Measurements from ENCODE around the gene RSPH10B2. TPM values are rescaled to one million over a fixed set of nuclear protein-coding genes. Genes with fewer than 3 reads are reported as not detected.
"Not testable (repeated sequence)": the region's sequence is repeated elsewhere in the genome, so short reads cannot be mapped to it uniquely, and the experiment has no call there.

Gene RSPH10B2
- total RNA-seq, 3 donors from 2014 or later = 0.13 to 0.54 (median 0.35) TPM

DNA sequence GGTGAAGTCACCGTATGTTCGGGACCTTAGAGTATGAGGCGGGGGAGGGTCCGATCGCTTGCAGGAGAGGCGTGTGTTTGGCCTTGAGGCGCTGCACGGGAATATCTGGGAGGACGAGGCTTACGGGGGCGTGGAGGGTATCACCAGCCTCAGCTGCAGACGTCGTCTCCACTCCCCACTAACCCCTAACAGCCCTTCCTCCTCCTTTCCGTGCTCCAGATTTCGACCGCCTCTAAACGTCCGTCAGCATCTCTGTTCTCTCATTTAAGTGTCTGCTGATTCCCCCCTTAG is 23.6 kb upstream of the RSPH10B2 start:
- H3K4me3 Mint-ChIP-seq = peak overlapping the region; percentile 93
- H3K27me3 Mint-ChIP-seq (ENCODE audit: low read depth) = no peaks in the 10 kb centered on the region
- H3K9me3 Mint-ChIP-seq = no peaks in the 10 kb centered on the region
- no peak for ATAC-seq
- H3K4me1 Mint-ChIP-seq (ENCODE audit: low read depth) = peaks cover 26% of the 10 kb centered on the region
- DNase-seq = no peak
- peaks cover 24% of the 10 kb centered on the region for H3K36me3 Mint-ChIP-seq (ENCODE audit: insufficient read depth)

DNA sequence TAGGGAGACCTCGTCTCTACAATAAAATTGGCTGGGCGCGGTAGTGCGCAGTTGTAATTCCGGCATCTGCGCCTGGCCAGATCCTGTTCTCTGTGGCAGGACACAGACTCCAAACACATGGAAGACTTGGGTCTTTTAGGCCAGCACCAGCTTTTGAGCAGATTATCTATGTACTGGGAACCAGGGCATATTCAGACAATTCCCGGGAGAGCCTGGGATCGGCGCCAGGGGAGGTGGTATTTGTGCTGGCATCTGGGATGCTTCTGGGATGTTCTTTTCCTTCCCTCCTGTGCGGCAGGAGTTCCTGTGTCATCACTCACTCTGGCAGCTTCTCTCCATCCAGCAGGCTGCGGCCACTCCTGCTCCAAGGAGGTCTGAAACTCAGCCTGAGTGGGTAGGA is 15.5 kb upstream of the RSPH10B2 start:
- not testable (repeated sequence) for DNase-seq; H3K4me1 Mint-ChIP-seq (ENCODE audit: low read depth); H3K27me3 Mint-ChIP-seq (ENCODE audit: low read depth); H3K9me3 Mint-ChIP-seq; ATAC-seq; H3K4me3 Mint-ChIP-seq
- H3K36me3 Mint-ChIP-seq (ENCODE audit: insufficient read depth) = peaks cover 29% of the 10 kb centered on the region

DNA sequence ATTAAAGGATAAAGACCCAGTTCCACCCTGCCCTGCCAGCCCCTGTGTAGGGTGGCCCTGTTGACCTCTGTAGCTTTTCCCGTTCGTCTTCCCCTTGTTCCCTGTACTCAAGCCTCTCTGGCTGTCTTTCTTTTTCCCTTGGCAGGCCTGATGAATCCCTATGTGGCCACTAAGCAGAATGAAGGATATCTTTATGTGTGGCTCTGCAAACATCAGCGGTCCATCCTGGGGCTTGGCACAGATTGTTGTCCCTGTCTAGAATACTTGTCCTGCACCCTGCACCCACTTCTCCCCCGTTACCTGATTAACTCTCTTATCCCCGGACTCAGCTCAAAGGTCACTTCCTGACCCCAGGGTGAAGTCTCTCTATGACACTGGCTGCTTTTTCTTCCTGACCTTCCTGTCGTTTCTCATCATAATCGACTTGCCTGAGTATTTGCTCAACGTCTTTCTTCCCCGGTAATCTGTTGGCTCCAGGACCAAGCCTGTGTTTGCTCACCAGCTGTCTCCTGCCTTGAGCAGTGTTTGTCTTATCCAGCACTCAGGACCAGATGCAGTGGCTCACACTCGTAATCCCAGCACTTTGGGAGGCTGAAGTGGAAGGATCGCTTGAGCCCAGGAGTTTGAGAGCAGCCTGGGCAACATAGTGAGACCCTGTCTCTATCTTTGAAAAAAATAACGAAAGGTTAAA is 9.3 kb upstream of the RSPH10B2 start:
- not testable (repeated sequence) for DNase-seq; H3K9me3 Mint-ChIP-seq; H3K4me1 Mint-ChIP-seq (ENCODE audit: low read depth); H3K27me3 Mint-ChIP-seq (ENCODE audit: low read depth); H3K4me3 Mint-ChIP-seq; ATAC-seq
- H3K36me3 Mint-ChIP-seq (ENCODE audit: insufficient read depth) = peaks cover 12% of the 10 kb centered on the region

DNA sequence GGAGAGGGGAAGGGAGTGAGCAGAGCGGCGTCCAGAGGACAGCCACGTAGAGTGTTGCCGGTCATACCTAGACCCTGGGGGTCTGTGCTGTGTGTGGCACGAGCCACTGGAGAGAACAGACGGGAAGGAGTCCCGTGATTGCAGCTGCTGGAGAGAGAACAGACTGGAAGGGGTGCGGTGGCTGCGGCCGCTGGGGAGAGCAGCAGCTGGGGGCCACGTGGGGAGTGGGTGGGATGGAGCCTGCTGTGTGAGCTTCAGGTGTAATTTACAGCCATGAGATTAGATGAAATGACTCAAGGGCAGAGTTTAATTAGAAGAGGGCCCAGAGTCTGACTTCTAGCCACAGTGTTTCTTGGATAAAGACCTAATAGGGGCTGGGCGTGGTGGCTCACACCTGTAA is 4.6 kb upstream of the RSPH10B2 start:
- not testable (repeated sequence) for H3K27me3 Mint-ChIP-seq (ENCODE audit: low read depth); H3K36me3 Mint-ChIP-seq (ENCODE audit: insufficient read depth); ATAC-seq; H3K4me3 Mint-ChIP-seq; DNase-seq; H3K4me1 Mint-ChIP-seq (ENCODE audit: low read depth); H3K9me3 Mint-ChIP-seq

DNA sequence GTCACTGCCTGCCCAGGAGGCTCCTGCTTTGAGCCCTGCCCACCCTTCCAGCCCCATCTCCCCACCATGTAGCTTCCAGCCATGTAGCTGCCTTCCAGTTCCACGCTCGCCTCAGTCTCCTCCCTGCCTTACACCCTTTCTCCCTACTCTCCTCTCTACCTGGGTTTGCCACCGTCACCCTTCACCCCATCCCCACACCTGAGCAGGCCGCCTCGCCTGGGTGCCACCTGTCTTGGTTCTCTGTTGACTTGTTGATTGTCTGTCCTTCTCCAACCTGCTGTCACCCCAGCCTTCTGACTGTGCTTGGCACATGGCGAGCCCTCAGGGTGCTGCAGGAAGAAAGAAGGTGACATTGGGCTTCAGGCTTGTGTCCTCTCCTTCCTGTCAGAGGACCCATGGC is 3.7 kb upstream of the RSPH10B2 start:
- H3K27me3 Mint-ChIP-seq (ENCODE audit: low read depth); H3K4me1 Mint-ChIP-seq (ENCODE audit: low read depth); H3K4me3 Mint-ChIP-seq; H3K36me3 Mint-ChIP-seq (ENCODE audit: insufficient read depth); DNase-seq; H3K9me3 Mint-ChIP-seq; ATAC-seq: not testable (repeated sequence)

DNA sequence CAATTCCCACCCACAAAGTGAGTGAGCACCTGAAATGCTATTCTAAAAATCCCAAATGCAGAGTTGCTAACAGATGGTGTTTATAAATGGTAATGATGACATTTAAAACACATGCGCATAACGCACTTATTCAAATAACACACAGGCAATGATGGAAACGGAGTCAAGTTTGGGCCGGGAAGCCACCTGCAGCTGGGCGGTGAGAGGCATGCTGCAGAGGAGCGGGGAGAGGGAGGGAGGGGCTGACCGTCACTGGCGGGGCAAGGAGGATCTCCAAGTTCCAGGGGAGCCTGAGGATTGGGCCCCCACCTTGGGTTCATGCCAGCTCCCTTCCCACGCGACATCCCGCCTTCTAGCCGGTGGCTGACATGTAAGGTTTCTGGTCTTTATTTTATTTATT is 7.3 kb downstream of the RSPH10B2 start:
- ATAC-seq; H3K27me3 Mint-ChIP-seq (ENCODE audit: low read depth); H3K9me3 Mint-ChIP-seq; H3K4me1 Mint-ChIP-seq (ENCODE audit: low read depth); H3K36me3 Mint-ChIP-seq (ENCODE audit: insufficient read depth); DNase-seq; H3K4me3 Mint-ChIP-seq: not testable (repeated sequence)

DNA sequence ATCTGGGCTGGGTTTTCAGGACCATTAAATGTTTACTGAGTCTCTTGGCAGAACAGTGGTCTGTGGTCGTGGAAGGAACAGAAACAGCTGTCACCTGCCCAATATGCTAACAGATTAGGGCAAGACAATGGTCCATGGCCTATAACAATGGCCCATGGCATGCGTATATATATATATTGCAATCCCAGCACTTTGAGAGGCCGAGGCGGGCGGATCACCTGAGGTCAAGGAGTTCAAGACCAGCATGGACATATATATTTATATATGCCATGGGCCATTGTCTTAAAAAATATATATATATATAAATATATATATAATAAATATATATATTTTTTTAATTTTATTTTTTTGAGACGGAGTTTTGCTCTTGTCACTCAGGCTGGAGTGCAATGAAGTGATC is 27.7 kb downstream of the RSPH10B2 start:
- not testable (repeated sequence) for H3K4me3 Mint-ChIP-seq; H3K27me3 Mint-ChIP-seq (ENCODE audit: low read depth); H3K9me3 Mint-ChIP-seq; H3K36me3 Mint-ChIP-seq (ENCODE audit: insufficient read depth); ATAC-seq; H3K4me1 Mint-ChIP-seq (ENCODE audit: low read depth); DNase-seq

DNA sequence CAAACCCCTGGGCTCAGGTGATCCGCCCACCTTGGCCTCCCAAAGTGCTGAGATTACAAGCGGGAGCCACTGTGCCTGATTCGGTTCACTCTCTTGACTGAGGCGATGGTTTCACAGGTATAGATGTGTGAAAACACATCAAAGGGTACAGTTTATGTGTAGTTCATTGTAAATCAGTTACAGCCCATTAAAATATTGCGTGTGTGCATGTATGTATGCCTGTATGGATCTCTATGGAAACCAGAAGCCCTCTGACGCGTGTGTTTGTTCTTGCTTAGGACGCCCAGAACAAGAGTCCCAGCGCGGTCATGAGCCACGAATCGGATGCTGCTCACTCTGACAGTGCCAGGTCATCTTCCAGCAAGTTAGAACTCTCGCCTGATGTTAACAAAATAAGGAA is 35.5 kb downstream of the RSPH10B2 start:
- H3K36me3 Mint-ChIP-seq (ENCODE audit: insufficient read depth); DNase-seq; H3K4me3 Mint-ChIP-seq; ATAC-seq; H3K4me1 Mint-ChIP-seq (ENCODE audit: low read depth); H3K27me3 Mint-ChIP-seq (ENCODE audit: low read depth); H3K9me3 Mint-ChIP-seq: not testable (repeated sequence)

DNA sequence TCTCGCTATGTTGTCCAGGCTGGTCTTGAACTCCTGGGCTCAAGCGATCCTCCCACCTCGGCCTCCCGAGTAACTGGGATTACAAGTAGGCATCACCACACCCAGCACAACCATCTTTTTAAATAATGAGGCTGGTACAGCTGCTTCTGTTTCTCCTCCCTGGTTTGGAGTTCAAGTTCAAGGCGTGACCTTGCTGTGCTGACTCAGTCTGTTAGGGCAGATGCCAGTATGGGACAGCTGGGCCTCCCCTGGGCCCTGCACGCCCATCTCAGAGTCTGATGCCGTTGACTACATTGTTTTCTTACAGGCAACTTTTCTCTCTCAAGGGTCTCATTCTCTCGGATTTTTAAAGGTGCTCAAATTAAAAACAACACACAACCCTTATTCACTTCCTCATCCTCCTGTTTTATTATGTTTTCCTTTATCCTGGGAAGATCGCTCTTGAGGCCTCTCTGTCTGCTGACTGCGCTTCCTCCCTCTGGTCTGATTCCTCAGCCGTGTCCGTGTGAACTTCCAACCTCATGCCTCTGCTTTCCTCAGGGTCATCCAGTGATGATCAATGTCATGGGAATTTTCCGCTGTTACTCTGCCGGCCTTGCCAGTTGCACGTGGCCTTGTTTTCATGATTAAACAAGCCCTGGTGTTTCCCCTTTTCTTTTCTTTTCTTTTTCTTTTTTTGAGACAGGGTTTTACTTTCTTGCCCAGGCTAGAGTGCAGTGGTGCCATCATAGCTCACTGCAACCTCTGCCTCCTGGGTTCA is 38.4 kb downstream of the RSPH10B2 start:
- H3K4me1 Mint-ChIP-seq (ENCODE audit: low read depth); H3K4me3 Mint-ChIP-seq; H3K9me3 Mint-ChIP-seq; H3K27me3 Mint-ChIP-seq (ENCODE audit: low read depth); H3K36me3 Mint-ChIP-seq (ENCODE audit: insufficient read depth); DNase-seq; ATAC-seq: not testable (repeated sequence)

DNA sequence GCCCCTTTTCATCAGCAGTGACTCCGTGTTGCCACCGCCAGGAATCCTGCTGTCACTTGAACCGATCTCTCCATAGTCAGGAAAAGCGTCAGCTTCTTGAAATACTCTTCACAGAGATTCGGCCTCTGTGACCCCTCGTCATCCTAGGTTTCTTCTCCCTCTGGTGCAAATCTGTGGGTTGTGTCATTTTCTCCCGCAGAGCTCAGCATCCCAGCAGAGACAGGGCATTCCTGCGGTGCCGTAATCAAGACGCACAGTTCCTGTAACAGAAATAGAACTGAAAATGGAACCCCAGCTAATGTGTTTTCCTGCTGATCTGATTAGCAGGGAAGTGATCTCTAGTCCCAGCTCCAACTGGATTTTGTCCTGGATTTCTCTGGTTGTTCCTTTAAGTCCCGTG is 40.4 kb downstream of the RSPH10B2 start:
- ATAC-seq; DNase-seq; H3K4me1 Mint-ChIP-seq (ENCODE audit: low read depth); H3K27me3 Mint-ChIP-seq (ENCODE audit: low read depth); H3K36me3 Mint-ChIP-seq (ENCODE audit: insufficient read depth); H3K4me3 Mint-ChIP-seq; H3K9me3 Mint-ChIP-seq: not testable (repeated sequence)

DNA sequence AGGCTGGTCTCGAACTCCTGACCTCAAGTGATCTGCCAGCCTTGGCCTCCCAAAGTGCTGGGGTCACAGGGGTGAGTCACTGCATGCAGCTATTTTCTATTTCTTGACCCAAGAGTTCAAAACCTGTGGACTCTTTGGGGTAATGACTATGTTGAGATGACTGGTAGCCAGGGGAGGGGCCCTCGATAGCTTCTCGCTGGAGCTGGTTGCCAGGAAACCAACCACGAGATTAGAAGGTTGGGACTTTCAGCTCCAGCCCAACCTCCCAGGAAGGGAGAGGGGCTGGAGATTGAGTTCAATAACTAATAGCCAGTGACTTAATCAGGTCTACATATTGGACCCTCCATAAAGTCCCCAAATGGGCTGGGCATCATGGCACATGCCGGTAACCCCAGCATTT is 43.3 kb downstream of the RSPH10B2 start:
- H3K27me3 Mint-ChIP-seq (ENCODE audit: low read depth); DNase-seq; H3K4me1 Mint-ChIP-seq (ENCODE audit: low read depth); H3K9me3 Mint-ChIP-seq; ATAC-seq; H3K36me3 Mint-ChIP-seq (ENCODE audit: insufficient read depth); H3K4me3 Mint-ChIP-seq: not testable (repeated sequence)

DNA sequence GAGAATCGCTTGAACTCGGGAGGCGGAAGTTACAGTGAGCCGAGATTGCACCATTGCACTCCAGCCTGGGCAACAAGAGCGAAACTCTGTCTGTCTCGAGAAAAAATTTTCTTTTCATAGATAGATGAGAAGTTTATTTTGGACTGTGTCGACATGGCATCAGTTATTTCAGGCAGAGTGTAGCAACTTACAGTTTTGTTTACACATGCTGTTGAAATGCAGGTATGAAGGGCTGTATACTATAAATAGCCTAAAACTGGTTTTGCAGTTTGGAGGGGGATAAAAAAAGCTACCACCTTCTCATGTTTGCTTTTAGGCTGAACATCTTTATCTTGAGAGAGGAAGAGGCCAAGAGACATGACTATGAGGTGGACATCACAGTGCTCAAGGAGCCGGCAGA is 44.1 kb downstream of the RSPH10B2 start:
- H3K9me3 Mint-ChIP-seq; H3K36me3 Mint-ChIP-seq (ENCODE audit: insufficient read depth); DNase-seq; H3K4me3 Mint-ChIP-seq; H3K4me1 Mint-ChIP-seq (ENCODE audit: low read depth); ATAC-seq; H3K27me3 Mint-ChIP-seq (ENCODE audit: low read depth): not testable (repeated sequence)

DNA sequence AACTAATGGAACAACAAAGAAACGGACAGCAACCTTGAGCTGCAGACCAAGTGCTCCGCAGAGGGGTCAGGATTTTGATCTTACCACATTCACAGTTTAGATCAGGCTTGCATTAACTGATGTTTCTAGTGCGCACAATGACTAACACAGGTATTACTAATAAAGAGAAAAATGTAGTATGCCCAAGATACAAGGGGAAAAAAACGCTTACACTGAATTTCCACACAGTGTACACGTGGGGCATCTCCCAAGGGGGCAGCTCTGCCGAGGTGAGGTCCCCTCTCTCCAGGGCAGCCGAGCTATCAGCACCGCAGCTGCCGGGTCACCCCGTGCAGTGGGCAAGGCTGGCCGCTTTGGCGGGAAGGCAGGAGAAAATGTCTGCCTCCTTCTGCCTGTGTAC is 46.0 kb downstream of the RSPH10B2 start:
- not testable (repeated sequence) for H3K27me3 Mint-ChIP-seq (ENCODE audit: low read depth); H3K36me3 Mint-ChIP-seq (ENCODE audit: insufficient read depth); H3K4me3 Mint-ChIP-seq; H3K9me3 Mint-ChIP-seq; DNase-seq; H3K4me1 Mint-ChIP-seq (ENCODE audit: low read depth)
- ATAC-seq = peak in 1 of 2 donors; percentile 69

DNA sequence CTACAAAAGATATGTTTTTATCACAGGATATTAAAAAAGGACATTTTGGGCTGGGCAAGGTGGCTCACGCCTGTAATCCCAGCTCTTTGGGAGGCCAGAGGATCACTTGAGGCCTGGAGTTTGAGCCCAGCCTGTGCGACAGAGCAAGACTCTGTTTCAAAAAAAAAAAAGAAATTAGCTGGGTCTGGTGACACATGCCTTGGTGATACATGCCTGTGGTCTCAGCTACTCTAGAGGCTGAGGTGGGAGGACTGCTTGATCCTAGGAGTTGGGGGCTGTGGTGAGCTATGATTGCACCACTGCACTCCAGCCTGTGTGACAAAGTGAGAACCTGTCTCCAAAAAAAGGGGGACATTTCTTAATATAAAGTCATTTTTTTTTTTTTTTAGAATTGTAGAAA is 46.4 kb downstream of the RSPH10B2 start:
- H3K4me1 Mint-ChIP-seq (ENCODE audit: low read depth); H3K36me3 Mint-ChIP-seq (ENCODE audit: insufficient read depth); H3K27me3 Mint-ChIP-seq (ENCODE audit: low read depth); H3K9me3 Mint-ChIP-seq; DNase-seq; H3K4me3 Mint-ChIP-seq: not testable (repeated sequence)
- peak in 1 of 2 donors; percentile 52 for ATAC-seq

DNA sequence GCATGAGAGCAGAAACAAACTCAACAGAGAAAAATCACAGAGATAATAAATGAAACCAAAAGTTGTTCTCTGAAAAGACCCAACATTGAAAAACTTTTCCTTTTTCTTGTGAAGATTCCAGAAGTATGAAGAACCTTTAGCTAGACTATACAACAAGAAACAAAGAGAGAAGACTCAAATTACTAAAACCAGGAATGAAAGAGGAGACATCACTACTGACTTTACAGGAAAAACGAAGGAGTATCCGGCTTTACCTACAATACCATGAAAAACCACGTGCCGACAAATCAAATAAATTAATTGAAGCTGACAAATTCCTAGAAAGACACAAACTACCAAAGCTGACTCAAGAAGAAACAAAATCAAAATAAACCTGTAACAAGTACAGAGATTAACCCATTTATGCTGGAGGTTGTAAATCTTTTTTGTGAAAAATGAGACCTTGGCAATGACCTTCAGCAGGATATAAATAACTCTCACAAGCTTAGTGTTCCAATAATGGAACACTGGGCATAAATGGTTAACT is 53.6 kb downstream of the RSPH10B2 start:
- H3K4me1 Mint-ChIP-seq (ENCODE audit: low read depth) = not testable (repeated sequence)

More for the DNA sequence above, 53.6 kb downstream of the RSPH10B2 start:
- not testable (repeated sequence) for ATAC-seq; H3K27me3 Mint-ChIP-seq (ENCODE audit: low read depth); DNase-seq; H3K9me3 Mint-ChIP-seq; H3K36me3 Mint-ChIP-seq (ENCODE audit: insufficient read depth); H3K4me3 Mint-ChIP-seq
